Transverse colon (tissue), 3 donors: Measurements from ENCODE around the gene ENOX1.

ENCODE experiments used
- CTCF ChIP-seq, 5 experiments: fragments of 200-600 bp in 3 of 5; fragments of 450-650 bp in 2 of 5; sonication (generic) in 3 of 5; IDR thresholded peaks; 1 replicate in 2 of 5; 2 replicates in 3 of 5; pipeline ENCODE4 v1.5.1; 2016 to 2017; ENCODE audit warnings: antibody characterized with exemption in 5 of 5, inconsistent platforms in 3 of 5, mild to moderate bottlenecking in 2 of 5, moderate library complexity in 1 of 5
- EP300 ChIP-seq: sonication (generic); formaldehyde crosslinking; IDR thresholded peaks from one replicate; pipeline ENCODE4 v1.6.1; 2017; ENCODE audit warnings: antibody characterized with exemption, low read depth
- POLR2A ChIP-seq: fragments of 450-650 bp; IDR thresholded peaks from one replicate; pipeline ENCODE4 v1.6.1; 2016; ENCODE audit warnings: antibody characterized with exemption, mild to moderate bottlenecking, moderate library complexity

GRCh38 chr13:43242040-43242439, 544.7 kb downstream of the ENOX1 start:
- TF ChIP-seq CTCF (IDR thresholded peaks at IDR 0.05) (no peak), POLR2A (no peak), EP300 (no peak)
